B cell (primary cell): ENCODE measurements around the gene PELI1.

Experiments used
- CTCF ChIP-seq: fragments of 200-600 bp; IDR thresholded peaks from one replicate; pipeline ENCODE4 v1.8.0; 2022; ENCODE audit warnings: antibody characterized with exemption, mild to moderate bottlenecking
- EZH2 ChIP-seq: IDR thresholded peaks from 2 replicates; pipeline ENCODE4 v1.6.1; 2012; ENCODE audit warnings: borderline replicate concordance, low read depth, mild to moderate bottlenecking, moderate library complexity, low read length; ENCODE audit not compliant: insufficient read depth, poor library complexity, severe bottlenecking

- TF ChIP-seq CTCF = no peak
- no peak for TF ChIP-seq EZH2
These were observed 98.3 kb downstream of the PELI1 start for GRCh38 chr2:64045938-64046337.
